ENCODE data around the gene HAPLN2.

HAPLN2 gene

GRCh38 chr1:156590326-156591180 lies 28.7 kb upstream of the HAPLN2 start:
- Histone ChIP-seq H3K4ac (ENCODE audit: low read depth in 1 of 2, low read length in 2 of 2) (no peak overlapping the region), H2AFZ (ENCODE audit: low read depth, low read length) (no peak overlapping the region), H2BK15ac (ENCODE audit: low read depth, poor library complexity, severe bottlenecking) (no peak overlapping the region), H3K36me3 (ENCODE audit: control insufficient read depth in 1 of 2, insufficient read depth in 2 of 2, low read depth in 1 of 2, low read length in 2 of 2) (peaks cover 22 to 31% of the 10 kb centered on the region in 2 experiments), H3K27me3 (ENCODE audit: control insufficient read depth in 1 of 2, insufficient read depth in 1 of 2, low read length in 2 of 2) (peaks cover 3 to 12% of the 10 kb centered on the region in 2 experiments), H3K23ac (ENCODE audit: low read length in 2 of 2) (no peak overlapping the region), H3K9me3 (ENCODE audit: control insufficient read depth, low read length) (no peaks in the 10 kb centered on the region), H3K4me3 (ENCODE audit: insufficient read depth in 1 of 2, low read depth in 1 of 2, low read length in 2 of 2) (peak overlapping the region in 1 of 2 experiments; percentile 82), H3K27ac (ENCODE audit: low read length, poor library complexity, severe bottlenecking) (no peak overlapping the region), H3K9ac (ENCODE audit: low read length) (peak overlapping the region; percentile 88), H4K8ac (ENCODE audit: low read length) (no peak overlapping the region), H4K91ac (ENCODE audit: low read length) (no peak overlapping the region), H2BK5ac (ENCODE audit: low read depth, low read length, poor library complexity, severe bottlenecking) (no peak overlapping the region), H2BK12ac (ENCODE audit: low read length in 2 of 2) (no peak overlapping the region), H2BK120ac (ENCODE audit: low read depth, low read length) (no peak overlapping the region), H3K4me2 (ENCODE audit: low read length, poor library complexity, severe bottlenecking) (no peak overlapping the region), H3K14ac (ENCODE audit: low read length in 2 of 2) (no peak overlapping the region), H3K4me1 (ENCODE audit: control insufficient read depth, insufficient read depth, low read depth, low read length) (peaks cover 10% of the 10 kb centered on the region), H3K79me1 (replicated peaks; ENCODE audit: low read length, poor library complexity, severe bottlenecking) (peaks cover 17% of the 10 kb centered on the region), H2AK5ac (ENCODE audit: low read length, severe bottlenecking) (no peak overlapping the region), H3K18ac (ENCODE audit: low read depth in 1 of 2, low read length in 2 of 2) (no peak overlapping the region)
- 92% methylated on average over 5 of the region's 10 CpGs for WGBS
- no peak for DNase-seq

GRCh38 chr1:156591181-156591431 lies 28.1 kb upstream of the HAPLN2 start:
- Histone ChIP-seq H3K4me1 (ENCODE audit: control insufficient read depth, insufficient read depth, low read depth, low read length) (peaks cover 10% of the 10 kb centered on the region), H2AK5ac (ENCODE audit: low read length, severe bottlenecking) (no peak overlapping the region), H4K8ac (ENCODE audit: low read length) (peak overlapping the region; percentile 30), H4K91ac (ENCODE audit: low read length) (no peak overlapping the region), H3K9me3 (ENCODE audit: control insufficient read depth, low read length) (no peaks in the 10 kb centered on the region), H3K4ac (ENCODE audit: low read depth in 1 of 2, low read length in 2 of 2) (no peak overlapping the region), H3K27me3 (ENCODE audit: control insufficient read depth in 1 of 2, insufficient read depth in 1 of 2, low read length in 2 of 2) (peaks cover 0 to 7% of the 10 kb centered on the region in 2 experiments), H2BK12ac (ENCODE audit: low read length in 2 of 2) (no peak overlapping the region), H2BK15ac (ENCODE audit: low read depth, poor library complexity, severe bottlenecking) (no peak overlapping the region), H2AFZ (ENCODE audit: low read depth, low read length) (peak overlapping the region; percentile 46), H2BK120ac (ENCODE audit: low read depth, low read length) (no peak overlapping the region), H3K27ac (ENCODE audit: low read length, poor library complexity, severe bottlenecking) (peak overlapping the region; percentile 52), H3K36me3 (ENCODE audit: control insufficient read depth in 1 of 2, insufficient read depth in 2 of 2, low read depth in 1 of 2, low read length in 2 of 2) (peaks cover 28 to 37% of the 10 kb centered on the region in 2 experiments), H3K9ac (ENCODE audit: low read length) (peak overlapping the region; percentile 88), H3K4me2 (ENCODE audit: low read length, poor library complexity, severe bottlenecking) (peak overlapping the region; percentile 52), H3K79me1 (replicated peaks; ENCODE audit: low read length, poor library complexity, severe bottlenecking) (peaks cover 17% of the 10 kb centered on the region), H3K4me3 (ENCODE audit: insufficient read depth in 1 of 2, low read depth in 1 of 2, low read length in 2 of 2) (peak overlapping the region in 1 of 2 experiments; percentile 82), H3K23ac (ENCODE audit: low read length in 2 of 2) (no peak overlapping the region), H3K14ac (ENCODE audit: low read length in 2 of 2) (no peak overlapping the region), H2BK5ac (ENCODE audit: low read depth, low read length, poor library complexity, severe bottlenecking) (no peak overlapping the region), H3K18ac (ENCODE audit: low read depth in 1 of 2, low read length in 2 of 2) (peak overlapping the region; percentile 14 to 61)
- 31% methylated on average over 6 of the region's 6 CpGs for WGBS
- no peak for DNase-seq

GRCh38 chr1:156591432-156592157 lies 27.6 kb upstream of the HAPLN2 start, which contains the start of gene NAXE:
Gene NAXE, plus strand, starts transcription at chr1:156591776. Its CDS starts 29 bp downstream, at chr1:156591805.
- Histone ChIP-seq H4K91ac (ENCODE audit: low read length) (peak within 1 kb of the TSS; percentile 54), H2BK12ac (ENCODE audit: low read length in 2 of 2) (peak within 1 kb of the TSS in 1 of 2 experiments; percentile 25), H3K27ac (ENCODE audit: low read length, poor library complexity, severe bottlenecking) (peak within 1 kb of the TSS; percentile 52), H3K23ac (ENCODE audit: low read length in 2 of 2) (no peak within 1 kb of the TSS), H3K79me1 (replicated peaks; ENCODE audit: low read length, poor library complexity, severe bottlenecking) (peaks cover 20% of the 10 kb centered on the region), H3K18ac (ENCODE audit: low read depth in 1 of 2, low read length in 2 of 2) (peak within 1 kb of the TSS; percentile 61 to 80), H2AK5ac (ENCODE audit: low read length, severe bottlenecking) (peak within 1 kb of the TSS; percentile 21), H3K4me1 (ENCODE audit: control insufficient read depth, insufficient read depth, low read depth, low read length) (peaks cover 10% of the 10 kb centered on the region), H3K36me3 (ENCODE audit: control insufficient read depth in 1 of 2, insufficient read depth in 2 of 2, low read depth in 1 of 2, low read length in 2 of 2) (peaks cover 33 to 42% of the 10 kb centered on the region in 2 experiments), H3K9me3 (ENCODE audit: control insufficient read depth, low read length) (no peaks in the 10 kb centered on the region), H3K14ac (ENCODE audit: low read length in 2 of 2) (peak within 1 kb of the TSS in 1 of 2 experiments; percentile 84), H4K8ac (ENCODE audit: low read length) (peak within 1 kb of the TSS; percentile 87), H3K9ac (ENCODE audit: low read length) (peak within 1 kb of the TSS; percentile 88), H2BK15ac (ENCODE audit: low read depth, poor library complexity, severe bottlenecking) (no peak within 1 kb of the TSS), H3K27me3 (ENCODE audit: control insufficient read depth in 1 of 2, insufficient read depth in 1 of 2, low read length in 2 of 2) (peaks cover 0 to 2% of the 10 kb centered on the region in 2 experiments), H2AFZ (ENCODE audit: low read depth, low read length) (peak within 1 kb of the TSS; percentile 95), H2BK5ac (ENCODE audit: low read depth, low read length, poor library complexity, severe bottlenecking) (no peak within 1 kb of the TSS), H3K4me3 (ENCODE audit: insufficient read depth in 1 of 2, low read depth in 1 of 2, low read length in 2 of 2) (peak within 1 kb of the TSS; percentile 76 to 82), H2BK120ac (ENCODE audit: low read depth, low read length) (peak within 1 kb of the TSS; percentile 57), H3K4me2 (ENCODE audit: low read length, poor library complexity, severe bottlenecking) (peak within 1 kb of the TSS; percentile 52), H3K4ac (ENCODE audit: low read depth in 1 of 2, low read length in 2 of 2) (peak within 1 kb of the TSS; percentile 1 to 60)
- under 1% methylated on average over 59 of the region's 60 CpGs for WGBS
- peak; percentile 65 for DNase-seq
